ENCODE results near the gene KCNT2. TPM values are rescaled to one million over a fixed set of nuclear protein-coding genes. Genes with fewer than 3 reads are reported as not detected.

KCNT2 gene
- total RNA-seq, 1 experiment from 2014 or later = 9.1 TPM

DNA sequence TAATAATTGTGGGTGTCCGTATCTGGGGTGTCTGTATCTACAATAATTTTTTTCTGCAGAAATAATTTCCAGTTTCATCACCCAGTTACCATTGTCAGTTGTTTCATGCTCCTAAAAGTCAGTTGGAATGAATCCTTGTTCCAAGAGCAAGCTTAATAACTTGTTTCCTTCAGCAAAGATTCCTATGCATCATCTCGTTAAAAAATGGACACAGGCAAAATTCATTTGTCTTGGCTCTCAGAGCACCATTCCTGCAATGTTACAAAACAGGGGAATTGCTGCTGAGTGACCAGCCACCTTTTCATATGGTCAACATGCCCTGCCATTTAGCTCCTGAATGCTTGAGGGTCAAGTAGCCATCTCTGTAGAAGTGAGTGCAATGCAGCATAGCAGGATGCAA, 393.4 kb downstream of the KCNT2 start:
- no CpG with 5 or more reads among the region's 2 CpGs for WGBS (ENCODE audit: extremely low coverage, insufficient read length, low lambda C conversion rate)
- Histone ChIP-seq H3K79me2 (ENCODE audit: insufficient read depth, low read length) (no peaks in the 10 kb centered on the region), H4K91ac (ENCODE audit: insufficient read length, low read depth, low read length) (no peak overlapping the region), H3K14ac (ENCODE audit: insufficient read depth, low read length) (no peak overlapping the region), H4K5ac (ENCODE audit: insufficient read length, low read depth, low read length) (no peak overlapping the region), H3K18ac (ENCODE audit: insufficient read length, low read depth, low read length) (no peak overlapping the region), H2BK120ac (ENCODE audit: low read depth, low read length, poor library complexity, severe bottlenecking) (no peak overlapping the region), H3K23ac (ENCODE audit: insufficient read length, low read depth, low read length) (no peak overlapping the region), H2BK5ac (ENCODE audit: insufficient read length, low read length) (no peak overlapping the region), H2AK5ac (ENCODE audit: insufficient read length, low read length) (no peak overlapping the region), H3K27me3 (ENCODE audit: insufficient read depth, low read length) (no peaks in the 10 kb centered on the region), H4K20me1 (ENCODE audit: control insufficient read depth, insufficient read depth, insufficient read length) (no peaks in the 10 kb centered on the region), H3K4me1 (ENCODE audit: insufficient read depth, low read length) (peaks cover 3% of the 10 kb centered on the region; the same call in 1 of the 2 replicates), H2AFZ (ENCODE audit: low read length) (no peak overlapping the region), H3T11ph (ENCODE audit: low read length) (no peak overlapping the region), H3K27ac (ENCODE audit: insufficient read length, low read depth, low read length) (no peak overlapping the region), H2BK20ac (ENCODE audit: low read depth, low read length, poor library complexity, severe bottlenecking) (no peak overlapping the region), H2BK12ac (ENCODE audit: insufficient read length, low read depth, low read length) (no peak overlapping the region), H3K9ac (ENCODE audit: extremely low read depth, insufficient read length, low read length) (no peak overlapping the region), H4K8ac (replicated peaks; ENCODE audit: insufficient read length, low read depth, low read length) (no peak overlapping the region), H3K79me1 (ENCODE audit: insufficient read depth, low read depth, low read length, poor library complexity, severe bottlenecking) (no peaks in the 10 kb centered on the region), H3K9me3 (ENCODE audit: control insufficient read depth, low read depth, low read length) (no peaks in the 10 kb centered on the region), H3K56ac (ENCODE audit: insufficient read length, low read depth, low read length) (no peak overlapping the region), H2BK15ac (ENCODE audit: low read depth, low read length) (no peak overlapping the region), H3K4me2 (ENCODE audit: insufficient read depth, insufficient read length, low read length) (no peak overlapping the region), H3K4ac (ENCODE audit: low read depth, low read length) (no peak overlapping the region), H3K23me2 (ENCODE audit: insufficient read length, low read depth, low read length, poor library complexity, severe bottlenecking) (no peaks in the 10 kb centered on the region)
- DNase-seq = no peak
- no peaks in the 10 kb centered on the region for H3K27me3 Mint-ChIP-seq (ENCODE audit: low read depth)
- H3K27ac Mint-ChIP-seq = no peak overlapping the region; a peak in 1 of 7 replicates
- TF ChIP-seq, protein P1, sequence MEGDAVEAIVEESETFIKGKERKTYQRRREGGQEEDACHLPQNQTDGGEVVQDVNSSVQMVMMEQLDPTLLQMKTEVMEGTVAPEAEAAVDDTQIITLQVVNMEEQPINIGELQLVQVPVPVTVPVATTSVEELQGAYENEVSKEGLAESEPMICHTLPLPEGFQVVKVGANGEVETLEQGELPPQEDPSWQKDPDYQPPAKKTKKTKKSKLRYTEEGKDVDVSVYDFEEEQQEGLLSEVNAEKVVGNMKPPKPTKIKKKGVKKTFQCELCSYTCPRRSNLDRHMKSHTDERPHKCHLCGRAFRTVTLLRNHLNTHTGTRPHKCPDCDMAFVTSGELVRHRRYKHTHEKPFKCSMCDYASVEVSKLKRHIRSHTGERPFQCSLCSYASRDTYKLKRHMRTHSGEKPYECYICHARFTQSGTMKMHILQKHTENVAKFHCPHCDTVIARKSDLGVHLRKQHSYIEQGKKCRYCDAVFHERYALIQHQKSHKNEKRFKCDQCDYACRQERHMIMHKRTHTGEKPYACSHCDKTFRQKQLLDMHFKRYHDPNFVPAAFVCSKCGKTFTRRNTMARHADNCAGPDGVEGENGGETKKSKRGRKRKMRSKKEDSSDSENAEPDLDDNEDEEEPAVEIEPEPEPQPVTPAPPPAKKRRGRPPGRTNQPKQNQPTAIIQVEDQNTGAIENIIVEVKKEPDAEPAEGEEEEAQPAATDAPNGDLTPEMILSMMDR (conservative IDR thresholded peaks at IDR 0.05) = no peak
- no peaks in the 10 kb centered on the region for H3K9me3 Mint-ChIP-seq
- H3K4me3 Mint-ChIP-seq = no peak overlapping the region
- H3K4me1 Mint-ChIP-seq = peaks cover 8% of the 10 kb centered on the region in 2 experiments
- no peaks in the 10 kb centered on the region for H3K36me3 Mint-ChIP-seq (ENCODE audit: insufficient read depth in 1 of 3, low read depth in 3 of 3)

All from H9 (cell line).